Liver (tissue), 9 donors: Measurements from ENCODE around the gene RNF212. TPM values are rescaled to one million over a fixed set of nuclear protein-coding genes. Genes with fewer than 3 reads are reported as not detected.
A peak's percentile ranks its signal among the peaks of the same experiment; 100 is the strongest.

Experiments used
- DNase-seq: peaks from one replicate; pipeline ENCODE4 v3.0.0-alpha.2; 2017; ENCODE audit warnings: low spot score
- H3K27ac ChIP-seq, 2 donors: one replicate each; pipeline ENCODE4 v1.7.0; 2013; ENCODE audit warnings: inconsistent platforms in 2 of 2, low read length in 2 of 2, control low read depth in 1 of 2, low read depth in 1 of 2, mild to moderate bottlenecking in 1 of 2
- H3K27me3 ChIP-seq, 4 donors: one replicate each; pipeline versions ENCODE4 v1.6.1 to v1.7.0; 2013; ENCODE audit warnings: low read length in 3 of 4, inconsistent platforms in 1 of 4, mild to moderate bottlenecking in 1 of 4, moderate library complexity in 1 of 4; ENCODE audit not compliant: control insufficient read depth in 4 of 4, insufficient read depth in 4 of 4
- H3K36me3 ChIP-seq, 4 donors: one replicate each; pipeline versions ENCODE4 v1.6.1 to v1.7.0; 2013; ENCODE audit warnings: low read length in 3 of 4, mild to moderate bottlenecking in 3 of 4, low read depth in 1 of 4, moderate library complexity in 1 of 4; ENCODE audit not compliant: control insufficient read depth in 4 of 4, insufficient read depth in 3 of 4
- H3K4me1 ChIP-seq, 4 donors: one replicate each; pipeline versions ENCODE4 v1.6.1 to v1.7.0; 2013; ENCODE audit warnings: low read length in 3 of 4, mild to moderate bottlenecking in 3 of 4, moderate library complexity in 1 of 4; ENCODE audit not compliant: control insufficient read depth in 4 of 4, insufficient read depth in 4 of 4
- H3K4me3 ChIP-seq, 3 donors: one replicate each; pipeline versions ENCODE4 v1.6.1 to v1.7.0; 2013; ENCODE audit warnings: low read length in 3 of 3, control low read depth in 1 of 3, low read depth in 1 of 3, mild to moderate bottlenecking in 1 of 3
- H3K9ac ChIP-seq, 2 donors: one replicate each; pipeline ENCODE4 v1.7.0; 2013; ENCODE audit warnings: low read length in 2 of 2, mild to moderate bottlenecking in 2 of 2, moderate library complexity in 2 of 2, control low read depth in 1 of 2, low read depth in 1 of 2
- H3K9me3 ChIP-seq, 4 donors: one replicate each; pipeline versions ENCODE4 v1.6.1 to v1.7.0; 2013; ENCODE audit warnings: low read length in 3 of 4; ENCODE audit not compliant: control insufficient read depth in 4 of 4
- ATF3 ChIP-seq: IDR thresholded peaks from 2 replicates; pipeline ENCODE4 v1.6.1; 2016; ENCODE audit warnings: antibody characterized with exemption
- EGR1 ChIP-seq, 2 donors: IDR thresholded peaks; 2 replicates each; pipeline ENCODE4 v1.6.1; 2016 to 2018; ENCODE audit warnings: antibody characterized with exemption in 2 of 2, low read depth in 2 of 2
- FOXA1 ChIP-seq: IDR thresholded peaks from 2 replicates; pipeline ENCODE4 v1.6.1; 2016; ENCODE audit warnings: antibody characterized with exemption
- FOXA2 ChIP-seq: IDR thresholded peaks from 2 replicates; pipeline ENCODE4 v1.6.1; 2016; ENCODE audit warnings: antibody characterized with exemption
- JUND ChIP-seq, 2 donors: IDR thresholded peaks; 2 replicates each; pipeline ENCODE4 v1.6.1; 2016; ENCODE audit warnings: antibody characterized with exemption in 2 of 2
- RAD21 ChIP-seq, 2 donors: IDR thresholded peaks; 2 replicates each; pipeline ENCODE4 v1.6.1; 2016; ENCODE audit warnings: antibody characterized with exemption in 2 of 2, mild to moderate bottlenecking in 2 of 2
- REST ChIP-seq: IDR thresholded peaks from 2 replicates; pipeline ENCODE4 v1.6.1; 2016; ENCODE audit warnings: antibody characterized with exemption, mild to moderate bottlenecking
- RXRA ChIP-seq, 2 donors: IDR thresholded peaks; 2 replicates each; pipeline ENCODE4 v1.6.1; 2017 to 2018; ENCODE audit warnings: antibody characterized with exemption in 2 of 2, mild to moderate bottlenecking in 1 of 2
- TAF1 ChIP-seq: conservative IDR thresholded peaks from 2 replicates; pipeline ENCODE4 v1.6.1; 2016; ENCODE audit warnings: antibody characterized with exemption, mild to moderate bottlenecking
- WGBS: extraction: QIAGEN DNeasy Blood & Tissue Kit; methylation state at CpG from one replicate; pipeline ENCODE4 v1.1.7; 2013; 5-methylcytosine and 5-hydroxymethylcytosine counted together
- polyA plus RNA-seq, 2 donors: library from polyadenylated mRNA; stranded (reverse) in 1 of 2; unstranded in 1 of 2; fragments of 200-250 nt in 1 of 2; fragments of >200 nt in 1 of 2; fragmentation: Nextera tagmentation in 1 of 2; extraction: Ambion mirVana in 1 of 2; gene quantifications; one replicate each; pipeline versions ENCODE4 v1.2.1 to v1.2.3, GENCODE V29; 2013 to 2015
- total RNA-seq, 2 donors: library from RNA; depleted of rRNA; stranded (reverse); fragments of >200 nt; gene quantifications; one replicate each; pipeline ENCODE4 v1.2.3, GENCODE V29; 2014
- TF ChIP-seq, protein P1 (sequence below): fragments of 150-350 bp; IDR thresholded peaks from 2 replicates; pipeline ENCODE4 v1.5.1; 2017; ENCODE audit warnings: improper control_type of control experiment, low read depth, low read length; ENCODE audit not compliant: missing input control
- TF ChIP-seq, protein P2 (sequence below): IDR thresholded peaks from 2 replicates; pipeline ENCODE4 v1.6.1; 2016; ENCODE audit warnings: antibody characterized with exemption
- TF ChIP-seq, protein P3 (sequence below): IDR thresholded peaks from 2 replicates; pipeline ENCODE4 v1.6.1; 2016; ENCODE audit warnings: antibody characterized with exemption
- donor health status: healthy.
- donor health status: healthy.
- donor health status: healthy.
- donor health status: healthy.
- donor health status: healthy.

Gene RNF212
- total and polyA plus RNA-seq, 4 donors = 0.32 to 0.47 (median 0.38) TPM; not detected in 1

DNA sequence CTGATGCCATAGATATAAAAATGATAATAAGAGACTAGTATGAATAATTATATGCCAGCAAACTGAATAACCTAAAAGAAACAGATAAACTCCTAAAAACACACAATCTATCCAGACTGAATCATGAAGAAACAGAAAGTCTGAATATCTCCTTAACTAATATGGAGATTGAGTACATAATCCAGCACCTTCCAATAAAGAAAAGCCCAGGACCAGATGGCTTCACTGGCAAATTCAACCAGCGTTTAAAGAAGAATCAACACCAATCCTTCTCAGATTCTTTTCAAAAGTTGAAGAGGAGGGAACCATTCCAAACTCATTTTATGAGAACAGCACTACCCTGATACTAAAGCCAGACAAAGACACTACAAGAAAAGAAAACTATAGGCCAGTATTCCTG, 26.5 kb upstream of the RNF212 start (continued):
- TF ChIP-seq, protein P1, sequence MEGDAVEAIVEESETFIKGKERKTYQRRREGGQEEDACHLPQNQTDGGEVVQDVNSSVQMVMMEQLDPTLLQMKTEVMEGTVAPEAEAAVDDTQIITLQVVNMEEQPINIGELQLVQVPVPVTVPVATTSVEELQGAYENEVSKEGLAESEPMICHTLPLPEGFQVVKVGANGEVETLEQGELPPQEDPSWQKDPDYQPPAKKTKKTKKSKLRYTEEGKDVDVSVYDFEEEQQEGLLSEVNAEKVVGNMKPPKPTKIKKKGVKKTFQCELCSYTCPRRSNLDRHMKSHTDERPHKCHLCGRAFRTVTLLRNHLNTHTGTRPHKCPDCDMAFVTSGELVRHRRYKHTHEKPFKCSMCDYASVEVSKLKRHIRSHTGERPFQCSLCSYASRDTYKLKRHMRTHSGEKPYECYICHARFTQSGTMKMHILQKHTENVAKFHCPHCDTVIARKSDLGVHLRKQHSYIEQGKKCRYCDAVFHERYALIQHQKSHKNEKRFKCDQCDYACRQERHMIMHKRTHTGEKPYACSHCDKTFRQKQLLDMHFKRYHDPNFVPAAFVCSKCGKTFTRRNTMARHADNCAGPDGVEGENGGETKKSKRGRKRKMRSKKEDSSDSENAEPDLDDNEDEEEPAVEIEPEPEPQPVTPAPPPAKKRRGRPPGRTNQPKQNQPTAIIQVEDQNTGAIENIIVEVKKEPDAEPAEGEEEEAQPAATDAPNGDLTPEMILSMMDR = no peak
- no peak for TF ChIP-seq RAD21 (IDR thresholded peaks at IDR 0.05)
- TF ChIP-seq JUND (IDR thresholded peaks at IDR 0.05) = no peak

DNA sequence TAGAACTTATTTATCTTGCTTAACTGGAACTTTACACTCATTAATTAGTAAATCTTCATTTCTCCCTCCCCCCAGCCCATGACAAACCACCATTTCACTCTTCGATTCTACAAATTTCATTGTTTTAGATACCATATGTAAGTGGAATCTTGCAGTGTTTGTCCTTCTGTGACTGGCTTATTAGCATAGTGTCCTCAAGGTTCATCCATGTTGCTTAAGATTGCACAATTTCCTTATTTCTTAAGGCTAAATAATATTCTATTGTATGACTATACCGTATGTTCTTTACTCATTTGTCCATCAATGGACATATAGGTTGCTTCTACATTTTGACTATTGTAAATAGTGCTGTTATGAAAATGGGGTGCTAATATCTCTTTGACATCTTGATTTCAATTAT, 24.5 kb upstream of the RNF212 start:
- H3K4me3 ChIP-seq = no peak overlapping the region
- TF ChIP-seq REST (no peak), ATF3 (no peak), FOXA1 (no peak), JUND (IDR thresholded peaks at IDR 0.05) (no peak)
- TF ChIP-seq, protein P2, sequence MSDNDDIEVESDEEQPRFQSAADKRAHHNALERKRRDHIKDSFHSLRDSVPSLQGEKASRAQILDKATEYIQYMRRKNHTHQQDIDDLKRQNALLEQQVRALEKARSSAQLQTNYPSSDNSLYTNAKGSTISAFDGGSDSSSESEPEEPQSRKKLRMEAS = no peak
- H3K9ac ChIP-seq = no peak overlapping the region
- no peak overlapping the region for H3K27ac ChIP-seq
- no peaks in the 10 kb centered on the region for H3K36me3 ChIP-seq
- WGBS = 83% methylated on average over 2 of the region's 2 CpGs
- H3K9me3 ChIP-seq = no peaks in the 10 kb centered on the region
- peaks cover 0 to 10% (median 0%) of the 10 kb centered on the region in 4 donors for H3K4me1 ChIP-seq
- no peak for DNase-seq
- no peaks in the 10 kb centered on the region for H3K27me3 ChIP-seq

DNA sequence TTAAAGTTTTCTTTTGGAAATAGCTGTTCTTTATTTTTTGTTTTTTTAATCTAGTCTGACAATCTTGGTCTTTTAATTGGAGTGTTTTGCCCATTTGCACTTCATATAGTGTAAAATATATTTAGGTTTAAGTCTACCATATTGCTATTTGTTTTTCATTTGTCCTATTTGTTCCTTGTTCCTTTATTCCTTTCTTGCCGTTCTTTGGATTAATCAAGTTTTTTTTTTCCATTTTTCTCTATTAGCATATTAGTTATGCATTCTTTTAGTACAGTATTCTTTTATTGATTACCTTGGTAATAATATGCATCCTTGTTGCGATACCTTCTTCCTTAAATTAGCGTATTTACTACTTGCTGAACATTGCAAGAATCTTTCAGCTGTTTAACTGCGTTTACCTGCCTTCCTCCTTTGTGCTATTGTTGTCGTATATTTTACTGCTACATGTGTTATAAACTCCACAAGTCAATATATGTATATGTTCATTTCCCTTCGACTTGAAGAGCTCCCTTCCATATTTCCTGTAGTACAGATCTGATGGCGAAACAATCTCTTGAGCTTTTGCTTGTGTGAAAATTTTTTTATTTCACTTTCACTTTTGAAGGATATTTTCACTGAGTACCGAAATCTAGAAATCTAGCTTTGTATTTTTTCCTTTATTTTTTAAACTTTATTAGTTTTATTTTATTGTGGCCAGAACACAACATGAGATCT, 23.9 kb upstream of the RNF212 start:
- Histone ChIP-seq H3K9me3 (no peaks in the 10 kb centered on the region), H3K27ac (no peak overlapping the region), H3K27me3 (no peaks in the 10 kb centered on the region), H3K4me1 (peaks cover 0 to 10% (median 0%) of the 10 kb centered on the region in 4 donors), H3K4me3 (peak overlapping the region; percentile 20 to 54 (median 39)), H3K36me3 (no peaks in the 10 kb centered on the region), H3K9ac (peak overlapping the region in 1 of 2 donors; percentile 39)
- DNase-seq = no peak
- WGBS = 52% methylated on average over 8 of the region's 8 CpGs
- TF ChIP-seq TAF1 (no peak), EGR1 (IDR thresholded peaks at IDR 0.05; ENCODE audit: low read depth in 2 of 2) (no peak), FOXA2 (no peak), REST (no peak), RXRA (IDR thresholded peaks at IDR 0.05) (no peak)
- TF ChIP-seq, protein P3, sequence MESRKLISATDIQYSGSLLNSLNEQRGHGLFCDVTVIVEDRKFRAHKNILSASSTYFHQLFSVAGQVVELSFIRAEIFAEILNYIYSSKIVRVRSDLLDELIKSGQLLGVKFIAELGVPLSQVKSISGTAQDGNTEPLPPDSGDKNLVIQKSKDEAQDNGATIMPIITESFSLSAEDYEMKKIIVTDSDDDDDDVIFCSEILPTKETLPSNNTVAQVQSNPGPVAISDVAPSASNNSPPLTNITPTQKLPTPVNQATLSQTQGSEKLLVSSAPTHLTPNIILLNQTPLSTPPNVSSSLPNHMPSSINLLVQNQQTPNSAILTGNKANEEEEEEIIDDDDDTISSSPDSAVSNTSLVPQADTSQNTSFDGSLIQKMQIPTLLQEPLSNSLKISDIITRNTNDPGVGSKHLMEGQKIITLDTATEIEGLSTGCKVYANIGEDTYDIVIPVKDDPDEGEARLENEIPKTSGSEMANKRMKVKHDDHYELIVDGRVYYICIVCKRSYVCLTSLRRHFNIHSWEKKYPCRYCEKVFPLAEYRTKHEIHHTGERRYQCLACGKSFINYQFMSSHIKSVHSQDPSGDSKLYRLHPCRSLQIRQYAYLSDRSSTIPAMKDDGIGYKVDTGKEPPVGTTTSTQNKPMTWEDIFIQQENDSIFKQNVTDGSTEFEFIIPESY = no peak
